BJ (cell line): ENCODE measurements around the gene COPZ1. TPM values are rescaled to one million over a fixed set of nuclear protein-coding genes. Genes with fewer than 3 reads are reported as not detected.

Source experiments
- polyA plus RNA-seq: library from polyadenylated mRNA; depleted of rRNA; stranded (reverse); fragments of >200 nt; gene quantifications from 2 replicates; pipeline ENCODE4 v1.2.3, GENCODE V29; 2011; rRNA removed
- small RNA-seq: library from RNA; depleted of rRNA; stranded (forward); fragments of <200 nt; gene quantifications from one replicate; pipeline ENCODE3, GENCODE V24; 2012; ENCODE audit warnings: low replicate concordance, low read depth; ENCODE audit not compliant: insufficient read length

COPZ1 gene
- polyA plus RNA-seq, 1 experiment: 203 TPM

Small RNA genes within 50 kb of the gene (small RNA-seq; reads per million reads assigned to genes)
- gene MIR148B: 4,206 reads per million, percentile 98 among the genes with 10 or more reads in this experiment
- gene RN7SL744P: not detected
- gene RNU6-950P: not detected

Other genes starting within 250 kb of the COPZ1 start
- 29.8 and 43.7 TPM in 2 replicates for gene SMUG1, start 136.1 kb upstream of the COPZ1 start, polyA plus RNA-seq
- gene CBX5, start 45.0 kb upstream of the COPZ1 start, polyA plus RNA-seq: 14.3 and 33.2 TPM in 2 replicates
- 466 and 569 TPM in 2 replicates for gene HNRNPA1, start 44.4 kb upstream of the COPZ1 start, polyA plus RNA-seq
- 0.89 and 1.0 TPM in 2 replicates for gene NFE2, start 24.1 kb upstream of the COPZ1 start, polyA plus RNA-seq
- gene GPR84, start 39.4 kb downstream of the COPZ1 start, polyA plus RNA-seq: not detected in 2 replicates
- gene ZNF385A, start 59.6 kb downstream of the COPZ1 start, polyA plus RNA-seq: 0.92 and 0.96 TPM in 2 replicates
- 170 and 375 TPM in 2 replicates for gene ITGA5, start 94.1 kb downstream of the COPZ1 start, polyA plus RNA-seq
- not detected in 2 replicates for gene GTSF1, start 148.5 kb downstream of the COPZ1 start, polyA plus RNA-seq
- gene NCKAP1L, start 172.6 kb downstream of the COPZ1 start, polyA plus RNA-seq: 0.06 TPM in 1 of 2 replicates, not detected in the other
- gene PDE1B, start 224.5 kb downstream of the COPZ1 start, polyA plus RNA-seq: 0.05 and 0.09 TPM in 2 replicates